Mesothelial cell of epicardium (in vitro differentiated cells): ENCODE measurements around the gene PAN2. TPM values are rescaled to one million over a fixed set of nuclear protein-coding genes. Genes with fewer than 3 reads are reported as not detected.
"Not testable (repeated sequence)": the region's sequence is repeated elsewhere in the genome, so short reads cannot be mapped to it uniquely, and the experiment has no call there.

ENCODE experiments used
- DNase-seq, 2 experiments: peaks; one replicate each; pipeline ENCODE4 v3.0.0; 2021; ENCODE audit warnings: low spot score in 2 of 2; ENCODE audit not compliant: unreplicated experiment in 2 of 2
- H3K27ac Mint-ChIP-seq: 2 replicates; pipeline ENCODE4 v1.8.0; 2021; ENCODE audit warnings: mixed read lengths
- H3K27me3 Mint-ChIP-seq: 2 replicates; pipeline ENCODE4 v1.8.0; 2021; ENCODE audit warnings: low read depth, mixed read lengths
- H3K36me3 Mint-ChIP-seq: 2 replicates; pipeline ENCODE4 v1.8.0; 2021; ENCODE audit warnings: mixed read lengths
- H3K4me1 Mint-ChIP-seq: 2 replicates; pipeline ENCODE4 v1.8.0; 2021; ENCODE audit warnings: mixed read lengths
- H3K4me3 Mint-ChIP-seq: 2 replicates; pipeline ENCODE4 v1.8.0; 2021; ENCODE audit warnings: mild to moderate bottlenecking, moderate library complexity, mixed read lengths
- H3K9me3 Mint-ChIP-seq: 2 replicates; pipeline ENCODE4 v1.8.0; 2021; ENCODE audit warnings: mixed read lengths
- total RNA-seq: library from RNA; stranded (reverse); gene quantifications from 3 replicates; pipeline ENCODE4 v1.2.1, GENCODE V29; 2021
- TF ChIP-seq, protein P1 (sequence below): fragments of 200-600 bp; sonication (generic); IDR thresholded peaks from one replicate; pipeline ENCODE4 v1.5.0; 2021; ENCODE audit warnings: antibody characterized with exemption; ENCODE audit not compliant: unreplicated experiment

PAN2 gene
- total RNA-seq, 1 donor from 2014 or later = 66.4 TPM

DNA sequence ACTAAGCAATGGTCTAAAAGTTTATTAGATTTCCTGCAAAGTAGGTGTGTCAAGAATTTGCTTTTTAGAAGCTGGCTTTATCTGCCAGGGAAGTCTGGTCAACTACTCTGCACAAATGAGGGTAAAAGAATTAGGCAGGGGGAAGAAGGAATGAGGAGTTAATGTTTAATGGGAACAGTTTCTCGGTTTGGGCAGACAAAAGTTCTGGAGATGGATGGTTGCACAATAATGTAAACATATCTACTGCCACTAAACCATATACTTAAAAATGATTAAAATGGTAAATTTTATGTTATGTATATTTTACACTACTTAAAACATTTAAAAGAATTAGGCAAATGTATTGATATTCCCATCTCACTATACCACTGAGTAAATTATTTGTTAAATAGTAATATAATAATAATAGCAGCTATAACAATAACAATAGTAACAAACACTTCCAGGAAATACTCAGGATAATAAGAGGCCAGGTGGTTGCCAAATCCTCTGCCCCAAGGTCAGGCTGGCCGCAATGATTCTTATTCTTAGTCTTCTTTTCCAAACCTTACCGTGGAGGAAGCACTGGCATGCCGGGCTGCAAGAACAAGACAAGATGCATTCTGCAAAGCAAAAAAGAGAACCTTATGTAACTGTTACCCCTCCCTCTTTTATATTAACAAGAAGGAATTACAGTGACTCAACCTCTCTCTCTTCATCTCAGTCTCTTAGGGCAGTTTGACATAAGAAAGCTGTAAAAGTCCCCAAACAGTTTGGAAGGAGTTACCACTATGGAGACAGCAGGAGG lies 47.6 kb downstream of the PAN2 start:
- Mint-ChIP-seq H3K4me3 (no peak overlapping the region), H3K27ac (no peak overlapping the region), H3K4me1 (no peaks in the 10 kb centered on the region), H3K36me3 (peaks cover 22% of the 10 kb centered on the region), H3K9me3 (no peaks in the 10 kb centered on the region), H3K27me3 (no peaks in the 10 kb centered on the region)
- DNase-seq = no peak
- TF ChIP-seq, protein P1, sequence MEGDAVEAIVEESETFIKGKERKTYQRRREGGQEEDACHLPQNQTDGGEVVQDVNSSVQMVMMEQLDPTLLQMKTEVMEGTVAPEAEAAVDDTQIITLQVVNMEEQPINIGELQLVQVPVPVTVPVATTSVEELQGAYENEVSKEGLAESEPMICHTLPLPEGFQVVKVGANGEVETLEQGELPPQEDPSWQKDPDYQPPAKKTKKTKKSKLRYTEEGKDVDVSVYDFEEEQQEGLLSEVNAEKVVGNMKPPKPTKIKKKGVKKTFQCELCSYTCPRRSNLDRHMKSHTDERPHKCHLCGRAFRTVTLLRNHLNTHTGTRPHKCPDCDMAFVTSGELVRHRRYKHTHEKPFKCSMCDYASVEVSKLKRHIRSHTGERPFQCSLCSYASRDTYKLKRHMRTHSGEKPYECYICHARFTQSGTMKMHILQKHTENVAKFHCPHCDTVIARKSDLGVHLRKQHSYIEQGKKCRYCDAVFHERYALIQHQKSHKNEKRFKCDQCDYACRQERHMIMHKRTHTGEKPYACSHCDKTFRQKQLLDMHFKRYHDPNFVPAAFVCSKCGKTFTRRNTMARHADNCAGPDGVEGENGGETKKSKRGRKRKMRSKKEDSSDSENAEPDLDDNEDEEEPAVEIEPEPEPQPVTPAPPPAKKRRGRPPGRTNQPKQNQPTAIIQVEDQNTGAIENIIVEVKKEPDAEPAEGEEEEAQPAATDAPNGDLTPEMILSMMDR = no peak

DNA sequence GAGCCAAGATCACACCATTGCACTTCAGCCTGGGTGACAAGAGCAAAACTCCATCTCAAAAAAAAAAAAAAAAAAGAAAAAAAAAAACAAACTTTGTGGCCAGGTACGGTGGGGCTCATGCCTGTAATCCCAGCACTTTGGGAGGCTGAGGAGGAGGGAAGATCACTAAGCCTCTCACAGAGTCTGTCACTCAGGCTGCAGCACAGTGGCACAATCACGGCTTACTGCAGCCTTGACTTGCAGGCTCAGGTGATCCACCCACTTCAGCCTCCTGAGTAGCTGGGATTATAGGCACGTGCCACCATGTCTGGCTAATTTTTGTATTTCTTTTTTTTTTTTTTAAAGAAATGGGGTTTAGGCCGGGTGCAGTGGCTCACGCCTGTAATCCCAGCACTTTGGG lies 49.5 kb downstream of the PAN2 start:
- H3K27me3 Mint-ChIP-seq, H3K4me3 Mint-ChIP-seq, H3K9me3 Mint-ChIP-seq, H3K4me1 Mint-ChIP-seq, H3K27ac Mint-ChIP-seq, DNase-seq: not testable (repeated sequence)
- peaks cover 25% of the 10 kb centered on the region for H3K36me3 Mint-ChIP-seq

DNA sequence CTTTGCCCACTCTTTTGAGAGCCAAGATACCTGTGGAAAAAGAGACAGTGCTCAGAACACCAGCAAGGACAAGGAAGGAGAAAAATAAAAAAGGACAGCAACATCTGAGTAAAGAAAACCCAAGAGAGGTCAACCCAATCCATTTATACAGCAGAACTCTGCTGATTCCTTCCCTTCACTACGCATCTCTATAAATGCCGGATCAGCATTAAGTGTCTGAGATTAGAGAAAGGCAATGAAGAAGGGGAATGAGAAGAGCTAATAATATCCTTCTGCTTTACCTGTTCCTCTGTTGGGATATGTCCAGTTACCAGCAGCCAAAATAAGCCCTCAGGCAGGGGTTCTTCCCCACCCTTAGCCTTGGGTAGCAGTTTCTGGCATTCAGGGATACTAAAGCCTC lies 51.2 kb downstream of the PAN2 start:
- H3K36me3 Mint-ChIP-seq = peaks cover 29% of the 10 kb centered on the region
- no peak overlapping the region for H3K4me3 Mint-ChIP-seq
- H3K27me3 Mint-ChIP-seq = no peaks in the 10 kb centered on the region
- no peaks in the 10 kb centered on the region for H3K4me1 Mint-ChIP-seq
- no peak overlapping the region for H3K27ac Mint-ChIP-seq
- no peaks in the 10 kb centered on the region for H3K9me3 Mint-ChIP-seq
- TF ChIP-seq, protein P1 = no peak
- no peak for DNase-seq

DNA sequence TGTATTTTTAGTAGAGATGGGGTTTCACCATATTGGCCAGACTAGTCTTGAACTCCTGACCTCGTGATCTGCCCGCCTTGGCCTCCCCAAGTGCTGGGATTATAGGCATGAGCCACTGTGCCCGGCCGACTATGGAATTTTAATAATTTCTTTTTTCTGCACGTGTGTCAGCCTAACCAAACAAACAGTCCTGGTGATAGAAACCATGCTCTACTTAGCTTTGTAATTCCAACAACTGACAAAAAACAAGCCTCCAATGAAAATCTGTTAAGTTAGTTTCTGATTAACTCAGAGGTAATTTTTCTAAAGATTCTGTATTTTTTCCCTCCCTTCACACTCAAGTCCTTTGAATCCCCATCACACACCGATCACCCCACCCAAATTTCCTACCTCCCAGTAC lies 51.8 kb downstream of the PAN2 start:
- H3K36me3 Mint-ChIP-seq = peaks cover 29% of the 10 kb centered on the region
- H3K4me1 Mint-ChIP-seq = no peaks in the 10 kb centered on the region
- no peaks in the 10 kb centered on the region for H3K9me3 Mint-ChIP-seq
- TF ChIP-seq, protein P1 = no peak
- H3K27me3 Mint-ChIP-seq = no peaks in the 10 kb centered on the region
- H3K27ac Mint-ChIP-seq = no peak overlapping the region
- no peak overlapping the region for H3K4me3 Mint-ChIP-seq
- DNase-seq = no peak

DNA sequence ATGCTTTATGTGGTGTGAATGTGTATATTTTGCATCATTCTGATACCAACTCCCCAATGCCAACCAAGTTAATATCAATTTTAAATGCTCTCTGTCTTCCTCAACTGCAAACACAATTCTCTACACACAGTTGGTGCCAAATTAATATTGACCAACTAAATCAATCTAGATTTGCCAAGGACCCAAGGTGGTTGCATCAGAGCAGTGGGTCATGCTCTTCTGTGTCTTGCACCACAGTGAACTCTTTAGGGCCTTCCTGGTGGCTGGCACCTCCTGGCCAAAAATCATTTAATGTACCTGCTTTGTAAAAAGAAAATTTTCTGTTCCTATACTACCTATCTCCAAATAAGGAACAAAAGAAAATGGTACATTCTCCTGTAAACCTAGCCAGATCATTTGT lies 53.0 kb downstream of the PAN2 start:
- H3K4me3 Mint-ChIP-seq = no peak overlapping the region
- peaks cover 31% of the 10 kb centered on the region for H3K36me3 Mint-ChIP-seq
- DNase-seq = no peak
- H3K4me1 Mint-ChIP-seq = no peaks in the 10 kb centered on the region
- H3K27me3 Mint-ChIP-seq = no peaks in the 10 kb centered on the region
- no peaks in the 10 kb centered on the region for H3K9me3 Mint-ChIP-seq
- TF ChIP-seq, protein P1 = no peak
- no peak overlapping the region for H3K27ac Mint-ChIP-seq

DNA sequence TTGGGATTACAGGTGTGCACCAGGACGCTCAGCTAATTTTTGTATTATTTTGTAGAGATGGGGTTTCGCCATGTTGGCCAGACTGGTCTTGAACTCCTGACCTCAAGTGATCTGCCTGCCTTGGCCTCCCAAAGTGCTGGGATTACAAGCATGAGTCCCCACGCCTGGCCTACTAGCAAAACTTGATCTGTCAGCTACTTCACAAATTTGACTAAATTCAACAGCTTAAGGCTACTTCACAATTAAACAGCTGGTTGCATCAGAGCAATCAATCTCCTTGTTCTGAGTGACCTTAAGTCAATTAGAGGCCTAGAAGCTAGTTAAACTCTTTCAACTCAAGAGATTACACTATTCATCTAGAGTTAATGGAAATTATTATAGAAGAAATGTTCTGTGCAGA lies 54.9 kb downstream of the PAN2 start:
- Mint-ChIP-seq H3K27ac (no peak overlapping the region), H3K27me3 (no peaks in the 10 kb centered on the region), H3K36me3 (peaks cover 35% of the 10 kb centered on the region), H3K4me3 (no peak overlapping the region), H3K4me1 (no peaks in the 10 kb centered on the region), H3K9me3 (no peaks in the 10 kb centered on the region)
- no peak for DNase-seq
- TF ChIP-seq, protein P1 = no peak
